Neural cell (in vitro differentiated cells): Measurements from ENCODE around the gene OSCP1.

Source experiments
- EZH2 ChIP-seq: fragments of 200-600, 300-800 bp; shearing (Covaris generic), sonication (generic); IDR thresholded peaks from 2 replicates; pipeline ENCODE4 v1.6.1; 2014; ENCODE audit warnings: antibody characterized with exemption, low read length, borderline replicate concordance, mild to moderate bottlenecking; ENCODE audit not compliant: insufficient read depth, poor library complexity, severe bottlenecking
- REST ChIP-seq: IDR thresholded peaks from 2 replicates; pipeline ENCODE4 v1.6.1; 2012; ENCODE audit warnings: borderline replicate concordance
- SMC3 ChIP-seq: fragments of 450-650 bp; conservative IDR thresholded peaks from 2 replicates; pipeline ENCODE4 v1.6.1; 2014; ENCODE audit warnings: antibody characterized with exemption, mild to moderate bottlenecking, moderate library complexity; ENCODE audit not compliant: poor library complexity

GRCh38 chr1:36392836-36393235 is 57.4 kb downstream of the OSCP1 start:
- TF ChIP-seq REST (no peak), EZH2 (no peak), SMC3 (no peak)
